ENCODE measurements around the gene NTHL1. TPM values are rescaled to one million over a fixed set of nuclear protein-coding genes. Genes with fewer than 3 reads are reported as not detected.

Gene NTHL1
- total RNA-seq, 1 experiment from 2014 or later = 52.0 TPM

- H3K27ac ChIP-seq (ENCODE audit: insufficient read length, low read depth, low read length) = no peak overlapping the region
Observed at GRCh38 chr16:2015947-2016208, 31.8 kb downstream of the NTHL1 start.

More at GRCh38 chr16:2015947-2016208, 31.8 kb downstream of the NTHL1 start:
- peaks cover 12% of the 10 kb centered on the region; the same call in 1 of the 2 replicates for H3K27me3 ChIP-seq (ENCODE audit: insufficient read depth, low read length)
- no peak overlapping the region for H2BK12ac ChIP-seq (ENCODE audit: insufficient read length, low read depth, low read length)
- Mint-ChIP-seq H3K4me1 (peaks cover 2% of the 10 kb centered on the region in 2 experiments; a peak in 1 of 4 replicates), H3K36me3 (ENCODE audit: insufficient read depth in 1 of 3, low read depth in 3 of 3) (peaks cover 0 to 2% (median 0%) of the 10 kb centered on the region in 3 experiments; a peak in 1 of 7 replicates), H3K27me3 (ENCODE audit: low read depth) (peaks cover 46% of the 10 kb centered on the region), H3K4me3 (no peak overlapping the region), H3K9me3 (no peaks in the 10 kb centered on the region), H3K27ac (no peak overlapping the region)
- H2BK120ac ChIP-seq (ENCODE audit: low read depth, low read length, poor library complexity, severe bottlenecking) = no peak overlapping the region
- H3K4me1 ChIP-seq (ENCODE audit: insufficient read depth, low read length) = no peaks in the 10 kb centered on the region
- no peak overlapping the region for H3K56ac ChIP-seq (ENCODE audit: insufficient read length, low read depth, low read length)
- no peaks in the 10 kb centered on the region for H4K20me1 ChIP-seq (ENCODE audit: control insufficient read depth, insufficient read depth, insufficient read length)
- H3T11ph ChIP-seq (ENCODE audit: low read length) = no peak overlapping the region
- H2BK15ac ChIP-seq (ENCODE audit: low read depth, low read length) = no peak overlapping the region
- H3K14ac ChIP-seq (ENCODE audit: insufficient read depth, low read length) = no peak overlapping the region
- H3K79me2 ChIP-seq (ENCODE audit: insufficient read depth, low read length) = no peaks in the 10 kb centered on the region
- H3K18ac ChIP-seq (ENCODE audit: insufficient read length, low read depth, low read length) = no peak overlapping the region
- H3K4me2 ChIP-seq (ENCODE audit: insufficient read depth, insufficient read length, low read length) = no peak overlapping the region
- no peak overlapping the region for H2AK5ac ChIP-seq (ENCODE audit: insufficient read length, low read length)
- H3K23me2 ChIP-seq (ENCODE audit: insufficient read length, low read depth, low read length, poor library complexity, severe bottlenecking) = peaks cover 9% of the 10 kb centered on the region
- no peak overlapping the region for H2BK20ac ChIP-seq (ENCODE audit: low read depth, low read length, poor library complexity, severe bottlenecking)
- no CpG with 5 or more reads among the region's 7 CpGs for WGBS (ENCODE audit: extremely low coverage, insufficient read length, low lambda C conversion rate)
- H4K91ac ChIP-seq (ENCODE audit: insufficient read length, low read depth, low read length) = no peak overlapping the region
- no peaks in the 10 kb centered on the region for H3K79me1 ChIP-seq (ENCODE audit: insufficient read depth, low read depth, low read length, poor library complexity, severe bottlenecking)
- no peak overlapping the region for H3K9ac ChIP-seq (ENCODE audit: extremely low read depth, insufficient read length, low read length)
- H2AFZ ChIP-seq (ENCODE audit: low read length) = no peak overlapping the region
- H3K9me3 ChIP-seq (ENCODE audit: control insufficient read depth, low read depth, low read length) = no peaks in the 10 kb centered on the region
- no peak overlapping the region for H3K23ac ChIP-seq (ENCODE audit: insufficient read length, low read depth, low read length)
- DNase-seq = no peak
- TF ChIP-seq, protein P1, sequence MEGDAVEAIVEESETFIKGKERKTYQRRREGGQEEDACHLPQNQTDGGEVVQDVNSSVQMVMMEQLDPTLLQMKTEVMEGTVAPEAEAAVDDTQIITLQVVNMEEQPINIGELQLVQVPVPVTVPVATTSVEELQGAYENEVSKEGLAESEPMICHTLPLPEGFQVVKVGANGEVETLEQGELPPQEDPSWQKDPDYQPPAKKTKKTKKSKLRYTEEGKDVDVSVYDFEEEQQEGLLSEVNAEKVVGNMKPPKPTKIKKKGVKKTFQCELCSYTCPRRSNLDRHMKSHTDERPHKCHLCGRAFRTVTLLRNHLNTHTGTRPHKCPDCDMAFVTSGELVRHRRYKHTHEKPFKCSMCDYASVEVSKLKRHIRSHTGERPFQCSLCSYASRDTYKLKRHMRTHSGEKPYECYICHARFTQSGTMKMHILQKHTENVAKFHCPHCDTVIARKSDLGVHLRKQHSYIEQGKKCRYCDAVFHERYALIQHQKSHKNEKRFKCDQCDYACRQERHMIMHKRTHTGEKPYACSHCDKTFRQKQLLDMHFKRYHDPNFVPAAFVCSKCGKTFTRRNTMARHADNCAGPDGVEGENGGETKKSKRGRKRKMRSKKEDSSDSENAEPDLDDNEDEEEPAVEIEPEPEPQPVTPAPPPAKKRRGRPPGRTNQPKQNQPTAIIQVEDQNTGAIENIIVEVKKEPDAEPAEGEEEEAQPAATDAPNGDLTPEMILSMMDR (conservative IDR thresholded peaks at IDR 0.05) = no peak
- H4K8ac ChIP-seq (replicated peaks; ENCODE audit: insufficient read length, low read depth, low read length) = no peak overlapping the region
- no peak overlapping the region for H2BK5ac ChIP-seq (ENCODE audit: insufficient read length, low read length)
- no peak overlapping the region for H3K4ac ChIP-seq (ENCODE audit: low read depth, low read length)
- H4K5ac ChIP-seq (ENCODE audit: insufficient read length, low read depth, low read length) = no peak overlapping the region
